Endothelial cell of umbilical vein (primary cell): Measurements from ENCODE around the gene JADE3. TPM values are rescaled to one million over a fixed set of nuclear protein-coding genes. Genes with fewer than 3 reads are reported as not detected.

Experiments
- BruUV-seq: library from RNA; stranded (reverse); fragments of 400-500 nt; replicated peaks from 2 replicates; lab custom pipeline; 2021; lab: Mats Ljungman, UMichigan
- CTCF ChIA-PET: fragments of 300-600, 350-600 bp; sonication (Branson Sonifier 250); formaldehyde crosslinking; loops from one replicate; lab custom pipeline; 2021; ENCODE audit warnings: antibody characterized with exemption, inconsistent platforms; lab: Charles Lee
- POLR2A ChIA-PET: fragments of 300-600, 350-600 bp; sonication (Branson Sonifier 250); formaldehyde crosslinking; loops from one replicate; lab custom pipeline; 2021; ENCODE audit warnings: antibody characterized with exemption, inconsistent platforms; lab: Charles Lee
- DNase-seq: peaks from one replicate; pipeline ENCODE4 v3.0.0-alpha.2; 2011; ENCODE audit warnings: low read depth, low spot score
- FAIRE-seq: peaks from 2 replicates; lab custom pipeline; 2011; peaks lifted over from hg19 to GRCh38; lab: Jason Lieb, UNC
- H2AFZ ChIP-seq: 2 replicates; pipeline ENCODE4 v1.6.0; 2012; ENCODE audit warnings: low read depth, low read length, control low read depth, inconsistent platforms
- H3K27ac ChIP-seq: 2 replicates; pipeline ENCODE4 v1.5.1; 2011; ENCODE audit warnings: low read depth, mild to moderate bottlenecking, control low read depth, low read length, moderate library complexity; ENCODE audit not compliant: insufficient read depth
- H3K27me3 ChIP-seq, 2 experiments: 2 replicates each; pipeline versions ENCODE4 v1.6.0 to v1.6.1; 2011; ENCODE audit warnings: low read length in 2 of 2, mixed read lengths in 1 of 2; ENCODE audit not compliant: control insufficient read depth in 2 of 2, insufficient read depth in 2 of 2
- H3K36me3 ChIP-seq, 2 experiments: 2 replicates in 1 of 2; 3 replicates in 1 of 2; pipeline ENCODE4 v1.5.1; 2011; ENCODE audit warnings: low read length in 2 of 2, mild to moderate bottlenecking in 1 of 2, moderate library complexity in 1 of 2; ENCODE audit not compliant: control insufficient read depth in 2 of 2, insufficient read depth in 2 of 2; ENCODE audit errors: extremely low read depth in 1 of 2
- H3K4me1 ChIP-seq: 3 replicates; pipeline ENCODE4 v1.5.1; 2011; ENCODE audit warnings: mild to moderate bottlenecking, low read length; ENCODE audit not compliant: control insufficient read depth, insufficient read depth; ENCODE audit errors: extremely low read depth
- H3K4me2 ChIP-seq: 2 replicates; pipeline ENCODE4 v1.6.1; 2011; ENCODE audit warnings: low read length, control low read depth, mixed read lengths; ENCODE audit not compliant: insufficient read depth
- H3K4me3 ChIP-seq, 3 experiments: fragments of 200-600 bp in 1 of 3; sonication (generic), shearing (Covaris generic) in 1 of 3; replicated peaks in 1 of 3; 2 replicates each; pipeline ENCODE4 v1.5.1; 2011 to 2016; ENCODE audit warnings: control low read depth in 3 of 3, low read length in 3 of 3, mild to moderate bottlenecking in 2 of 3, inconsistent platforms in 1 of 3, low read depth in 1 of 3, moderate library complexity in 1 of 3; ENCODE audit not compliant: insufficient read depth in 1 of 3
- H3K79me2 ChIP-seq: 2 replicates; pipeline ENCODE4 v1.6.0; 2012; ENCODE audit warnings: low read length, inconsistent platforms; ENCODE audit not compliant: control insufficient read depth, insufficient read depth
- H3K9ac ChIP-seq: replicated peaks from 2 replicates; pipeline ENCODE3; 2011; ENCODE audit warnings: low read length, control low read depth; ENCODE audit not compliant: insufficient read depth; ENCODE audit errors: extremely low read depth
- H3K9me1 ChIP-seq: replicated peaks from 3 replicates; pipeline ENCODE4 v1.6.0; 2011; ENCODE audit warnings: mild to moderate bottlenecking, low read length; ENCODE audit not compliant: control insufficient read depth, insufficient read depth; ENCODE audit errors: extremely low read depth
- H3K9me3 ChIP-seq: replicated peaks from 2 replicates; pipeline ENCODE4 v1.5.1; 2012; ENCODE audit warnings: low read length, inconsistent platforms; ENCODE audit not compliant: control insufficient read depth, insufficient read depth
- H4K20me1 ChIP-seq: replicated peaks from 2 replicates; pipeline ENCODE3; 2011; ENCODE audit warnings: mild to moderate bottlenecking, low read length; ENCODE audit not compliant: control insufficient read depth, insufficient read depth; ENCODE audit errors: extremely low read depth
- CTCF ChIP-seq, 2 donors: IDR thresholded peaks; 1 replicate in 1 of 2; 2 replicates in 1 of 2; pipeline ENCODE4 v1.5.1; 2011; ENCODE audit warnings: low read length in 2 of 2, mild to moderate bottlenecking in 2 of 2, moderate library complexity in 2 of 2, control low read depth in 1 of 2, inconsistent platforms in 1 of 2, low read depth in 1 of 2; ENCODE audit not compliant: insufficient read depth in 1 of 2; ENCODE audit errors: extremely low read depth in 1 of 2
- EZH2 ChIP-seq: IDR thresholded peaks from 2 replicates; pipeline ENCODE4 v1.6.1; 2012; ENCODE audit warnings: borderline replicate concordance, low read depth, mild to moderate bottlenecking, moderate library complexity, low read length, inconsistent platforms; ENCODE audit not compliant: severe bottlenecking
- FOS ChIP-seq: IDR thresholded peaks from 2 replicates; pipeline ENCODE4 v1.6.1; 2011; ENCODE audit warnings: mild to moderate bottlenecking, low read length, moderate library complexity, borderline replicate concordance; ENCODE audit not compliant: insufficient read depth
- GATA2 ChIP-seq: IDR thresholded peaks from 2 replicates; pipeline ENCODE4 v1.7.0; 2011; ENCODE audit warnings: low read depth, mild to moderate bottlenecking, moderate library complexity, mixed read lengths, low read length; ENCODE audit not compliant: insufficient read length, insufficient read depth
- JUN ChIP-seq: IDR thresholded peaks from 2 replicates; pipeline ENCODE4 v1.6.1; 2011; ENCODE audit warnings: borderline replicate concordance, low read depth; ENCODE audit not compliant: insufficient read length, insufficient read depth
- MYC ChIP-seq: IDR thresholded peaks from one replicate; pipeline ENCODE4 v1.6.1; 2011; ENCODE audit warnings: mild to moderate bottlenecking, low read depth, low read length
- POLR2A ChIP-seq: IDR thresholded peaks from 2 replicates; pipeline ENCODE4 v1.6.1; 2012; ENCODE audit warnings: low read depth, mild to moderate bottlenecking, control low read depth, low read length
- POLR2AphosphoS5 ChIP-seq: IDR thresholded peaks from 2 replicates; pipeline ENCODE4 v1.6.1; 2012; ENCODE audit warnings: low read depth, mild to moderate bottlenecking, control low read depth, low read length, moderate library complexity; ENCODE audit not compliant: insufficient read depth
- dilution Hi-C: fragments of 300-500 bp; cut with MboI; formaldehyde crosslinking; loops from one replicate; pipeline ENCODE4 v1.15.0; 2019; ENCODE audit warnings: low sequenced_read_pairs; ENCODE audit not compliant: extremely low pct_ligation_motif_present
- intact Hi-C: fragments of 100-400 bp; cut with micrococcal nuclease; formaldehyde crosslinking; loops from one replicate; pipeline ENCODE4 v1.10.0; 2022
- polyA plus RNA-seq, 4 experiments: library from polyadenylated mRNA; depleted of rRNA in 3 of 4; stranded (reverse) in 3 of 4; unstranded in 1 of 4; fragments of >200 nt; gene quantifications; 2 replicates each; pipeline versions ENCODE4 v1.2.1 to v1.2.3, GENCODE V29; 2011 to 2012; ENCODE audit warnings: missing spikeins in 1 of 4
- total RNA-seq: library from RNA; stranded (reverse); gene quantifications from 2 replicates; pipeline ENCODE4 v1.2.3, GENCODE V29; 2021
- TF ChIP-seq, protein P1 (sequence below): IDR thresholded peaks from 2 replicates; pipeline ENCODE4 v1.6.1; 2011; ENCODE audit not compliant: insufficient read depth, insufficient read length

The JADE3 gene
- total and polyA plus RNA-seq, 2 donors (not counting 3 experiments of a cell fraction or from before 2014, with no cell fraction given) = 4.9 to 18.4 TPM

- no TSS peak for BruUV-seq
- H3K4me2 ChIP-seq = no peak overlapping the region
- H3K27me3 ChIP-seq = no peaks in the 10 kb centered on the region
- ChIA-PET CTCF (no interaction called here), POLR2A (no interaction called here)
- no peaks in the 10 kb centered on the region for H3K4me1 ChIP-seq
- no peak overlapping the region for H3K27ac ChIP-seq
- TF ChIP-seq GATA2 (no peak), MYC (no peak), FOS (no peak), JUN (no peak), POLR2AphosphoS5 (no peak), CTCF (IDR thresholded peaks at IDR 0.05; ENCODE audit: extremely low read depth in 1 of 2, insufficient read depth in 1 of 2, low read depth in 1 of 2, low read length in 2 of 2) (no peak), POLR2A (no peak), EZH2 (no peak)
- TF ChIP-seq, protein P1, sequence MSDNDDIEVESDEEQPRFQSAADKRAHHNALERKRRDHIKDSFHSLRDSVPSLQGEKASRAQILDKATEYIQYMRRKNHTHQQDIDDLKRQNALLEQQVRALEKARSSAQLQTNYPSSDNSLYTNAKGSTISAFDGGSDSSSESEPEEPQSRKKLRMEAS = no peak
- no peaks in the 10 kb centered on the region for H3K36me3 ChIP-seq
- H3K9ac ChIP-seq = no peak overlapping the region
- H3K4me3 ChIP-seq = no peak overlapping the region
- no peaks in the 10 kb centered on the region for H3K79me2 ChIP-seq
- no peaks in the 10 kb centered on the region for H3K9me3 ChIP-seq
- no peak for DNase-seq
- H4K20me1 ChIP-seq = no peaks in the 10 kb centered on the region
- dilution Hi-C loops = no loop called here
- no peaks in the 10 kb centered on the region for H3K9me1 ChIP-seq
- intact Hi-C loops = no loop called here
- no peak for FAIRE-seq
- H2AFZ ChIP-seq = no peak overlapping the region
Measured at GRCh38 chrX:47068720-47069119, 156.5 kb downstream of the JADE3 start.
